Adrenal gland (tissue), 5 donors: ENCODE results near the gene CHID1.

Experiments
- POLR2A ChIP-seq, 2 donors: fragments of 450-650 bp; IDR thresholded peaks; one replicate each; pipeline ENCODE4 v1.6.1; 2017; ENCODE audit warnings: antibody characterized with exemption in 2 of 2, mild to moderate bottlenecking in 2 of 2, moderate library complexity in 1 of 2
- TF ChIP-seq, protein P1 (sequence below), 6 experiments: fragments of 450-650 bp in 4 of 6; fragments of 200-600 bp in 2 of 6; sonication (generic) in 1 of 6; IDR thresholded peaks; 1 replicate in 5 of 6; 2 replicates in 1 of 6; pipeline versions ENCODE4 v1.5.1 to v1.8.0; 2016 to 2021; ENCODE audit warnings: antibody characterized with exemption in 6 of 6, mild to moderate bottlenecking in 2 of 6, moderate library complexity in 1 of 6
- donor health status: DM: no; HTN: no; CAD: no.

- TF ChIP-seq, protein P1, sequence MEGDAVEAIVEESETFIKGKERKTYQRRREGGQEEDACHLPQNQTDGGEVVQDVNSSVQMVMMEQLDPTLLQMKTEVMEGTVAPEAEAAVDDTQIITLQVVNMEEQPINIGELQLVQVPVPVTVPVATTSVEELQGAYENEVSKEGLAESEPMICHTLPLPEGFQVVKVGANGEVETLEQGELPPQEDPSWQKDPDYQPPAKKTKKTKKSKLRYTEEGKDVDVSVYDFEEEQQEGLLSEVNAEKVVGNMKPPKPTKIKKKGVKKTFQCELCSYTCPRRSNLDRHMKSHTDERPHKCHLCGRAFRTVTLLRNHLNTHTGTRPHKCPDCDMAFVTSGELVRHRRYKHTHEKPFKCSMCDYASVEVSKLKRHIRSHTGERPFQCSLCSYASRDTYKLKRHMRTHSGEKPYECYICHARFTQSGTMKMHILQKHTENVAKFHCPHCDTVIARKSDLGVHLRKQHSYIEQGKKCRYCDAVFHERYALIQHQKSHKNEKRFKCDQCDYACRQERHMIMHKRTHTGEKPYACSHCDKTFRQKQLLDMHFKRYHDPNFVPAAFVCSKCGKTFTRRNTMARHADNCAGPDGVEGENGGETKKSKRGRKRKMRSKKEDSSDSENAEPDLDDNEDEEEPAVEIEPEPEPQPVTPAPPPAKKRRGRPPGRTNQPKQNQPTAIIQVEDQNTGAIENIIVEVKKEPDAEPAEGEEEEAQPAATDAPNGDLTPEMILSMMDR (IDR thresholded peaks at IDR 0.05), result no peak
- no peak for TF ChIP-seq POLR2A (IDR thresholded peaks at IDR 0.05)
Measured at GRCh38 chr11:827897-828192, 82.8 kb downstream of the CHID1 start, which contains the start of gene CRACR2B.
